ENCODE results near the gene NELL1.

Gene NELL1

GRCh38 chr11:21350613-21351012 is 681.2 kb downstream of the NELL1 start:
- no peak overlapping the region for H3K4me3 ChIP-seq (ENCODE audit: control insufficient read depth, low read depth, low read length)
- DNase-seq (ENCODE audit: low read depth) = no peak
- no peak for TF ChIP-seq CTCF (IDR thresholded peaks at IDR 0.05; ENCODE audit: control insufficient read depth, insufficient read depth, low read depth, low read length, missing control alignments)

GRCh38 chr11:21353425-21353824 is 684.0 kb downstream of the NELL1 start:
- no peak for DNase-seq (ENCODE audit: low read depth)

GRCh38 chr11:21364866-21365624 is 695.7 kb downstream of the NELL1 start:
- no peak for TF ChIP-seq CTCF (IDR thresholded peaks at IDR 0.05; ENCODE audit: control insufficient read depth, insufficient read depth, low read depth, low read length, missing control alignments)
- no peak for DNase-seq (ENCODE audit: low read depth)
- no peak overlapping the region for H3K4me3 ChIP-seq (ENCODE audit: control insufficient read depth, low read depth, low read length)

More at GRCh38 chr11:21353425-21353824, 684.0 kb downstream of the NELL1 start:
- no peak for TF ChIP-seq CTCF (IDR thresholded peaks at IDR 0.05; ENCODE audit: control insufficient read depth, insufficient read depth, low read depth, low read length, missing control alignments)
- no peak overlapping the region for H3K4me3 ChIP-seq (ENCODE audit: control insufficient read depth, low read depth, low read length)

- no peak for DNase-seq (ENCODE audit: low read depth)
- no peak for TF ChIP-seq CTCF (IDR thresholded peaks at IDR 0.05; ENCODE audit: control insufficient read depth, insufficient read depth, low read depth, low read length, missing control alignments)
Measured at GRCh38 chr11:21369947-21370346, 700.6 kb downstream of the NELL1 start.

GRCh38 chr11:21371044-21371443 is 701.7 kb downstream of the NELL1 start:
- no peak for TF ChIP-seq CTCF (IDR thresholded peaks at IDR 0.05; ENCODE audit: control insufficient read depth, insufficient read depth, low read depth, low read length, missing control alignments)
- DNase-seq (ENCODE audit: low read depth) = no peak
- H3K4me3 ChIP-seq (ENCODE audit: control insufficient read depth, low read depth, low read length) = no peak overlapping the region

More at GRCh38 chr11:21369947-21370346, 700.6 kb downstream of the NELL1 start:
- no peak overlapping the region for H3K4me3 ChIP-seq (ENCODE audit: control insufficient read depth, low read depth, low read length)

- TF ChIP-seq CTCF (IDR thresholded peaks at IDR 0.05; ENCODE audit: control insufficient read depth, insufficient read depth, low read depth, low read length, missing control alignments) = no peak
- no peak overlapping the region for H3K4me3 ChIP-seq (ENCODE audit: control insufficient read depth, low read depth, low read length)
- no peak for DNase-seq (ENCODE audit: low read depth)
Measured at GRCh38 chr11:21372672-21373071, 703.3 kb downstream of the NELL1 start.
